Islet of Langerhans (tissue), 1 donor: Measurements from ENCODE around the gene C20orf96.
"Not testable (repeated sequence)": the region's sequence is repeated elsewhere in the genome, so short reads cannot be mapped to it uniquely, and the experiment has no call there.

Experiments used
- FAIRE-seq: peaks from one replicate; lab custom pipeline; 2011; peaks lifted over from hg19 to GRCh38; lab: Jason Lieb, UNC

The C20orf96 gene

GRCh38 chr20:278181-278580 is 12.4 kb downstream of the C20orf96 start:
- no peak for FAIRE-seq

- FAIRE-seq, result no peak
These were observed 13.1 kb downstream of the C20orf96 start for GRCh38 chr20:277496-277781.

GRCh38 chr20:276620-277495 is 13.7 kb downstream of the C20orf96 start:
- no peak for FAIRE-seq

- no peak for FAIRE-seq
These were observed 14.8 kb downstream of the C20orf96 start for GRCh38 chr20:275791-276190.

GRCh38 chr20:273884-274283 is 16.7 kb downstream of the C20orf96 start:
- no peak for FAIRE-seq

GRCh38 chr20:272718-273117 is 17.8 kb downstream of the C20orf96 start:
- FAIRE-seq, result no peak

- no peak for FAIRE-seq
These were observed 19.0 kb downstream of the C20orf96 start for GRCh38 chr20:271528-271927.

- FAIRE-seq, result no peak
These were observed 19.5 kb downstream of the C20orf96 start for GRCh38 chr20:271069-271468.

GRCh38 chr20:270517-270916 is 20.0 kb downstream of the C20orf96 start:
- no peak for FAIRE-seq

- FAIRE-seq, result no peak
These were observed 23.7 kb downstream of the C20orf96 start for GRCh38 chr20:266596-267562.

- no peak for FAIRE-seq
These were observed 26.8 kb downstream of the C20orf96 start for GRCh38 chr20:263701-264100.

GRCh38 chr20:259981-260380 is 30.6 kb downstream of the C20orf96 start:
- no peak for FAIRE-seq

GRCh38 chr20:258963-259362 is 31.6 kb downstream of the C20orf96 start:
- no peak for FAIRE-seq

GRCh38 chr20:258269-258858 is 32.2 kb downstream of the C20orf96 start:
- FAIRE-seq, result no peak

- no peak for FAIRE-seq
These were observed 33.1 kb downstream of the C20orf96 start, which contains the start of gene DEFB132 for GRCh38 chr20:257419-257818. TSS of gene DEFB132 (plus strand) at chr20:257724. CDS start at chr20:257779, 55 bp downstream.

GRCh38 chr20:253447-253846 is 37.1 kb downstream of the C20orf96 start:
- FAIRE-seq, result not testable (repeated sequence)

GRCh38 chr20:252801-253200 is 37.7 kb downstream of the C20orf96 start:
- no peak for FAIRE-seq

- no peak for FAIRE-seq
These were observed 39.2 kb downstream of the C20orf96 start for GRCh38 chr20:251354-251753.

- no peak for FAIRE-seq
These were observed 47.6 kb downstream of the C20orf96 start for GRCh38 chr20:242905-243304.

GRCh38 chr20:237929-238328 is 52.6 kb downstream of the C20orf96 start:
- no peak for FAIRE-seq

- FAIRE-seq, result no peak
These were observed 53.1 kb downstream of the C20orf96 start for GRCh38 chr20:237489-237888.

- FAIRE-seq, result no peak
These were observed 54.7 kb downstream of the C20orf96 start for GRCh38 chr20:235891-236290.
